AG09319 (cell line): ENCODE data around the gene NUDT14.

ENCODE experiments used
- DNase-seq: peaks from one replicate; pipeline ENCODE4 v3.0.0-alpha.2; 2010; ENCODE audit warnings: low read depth; ENCODE audit errors: extremely low read depth
- TF ChIP-seq, protein P1 (sequence below): IDR thresholded peaks from 2 replicates; pipeline ENCODE4 v1.5.1; 2011; ENCODE audit warnings: low read depth, mild to moderate bottlenecking, inconsistent platforms, low read length, moderate library complexity

The NUDT14 gene

DNA sequence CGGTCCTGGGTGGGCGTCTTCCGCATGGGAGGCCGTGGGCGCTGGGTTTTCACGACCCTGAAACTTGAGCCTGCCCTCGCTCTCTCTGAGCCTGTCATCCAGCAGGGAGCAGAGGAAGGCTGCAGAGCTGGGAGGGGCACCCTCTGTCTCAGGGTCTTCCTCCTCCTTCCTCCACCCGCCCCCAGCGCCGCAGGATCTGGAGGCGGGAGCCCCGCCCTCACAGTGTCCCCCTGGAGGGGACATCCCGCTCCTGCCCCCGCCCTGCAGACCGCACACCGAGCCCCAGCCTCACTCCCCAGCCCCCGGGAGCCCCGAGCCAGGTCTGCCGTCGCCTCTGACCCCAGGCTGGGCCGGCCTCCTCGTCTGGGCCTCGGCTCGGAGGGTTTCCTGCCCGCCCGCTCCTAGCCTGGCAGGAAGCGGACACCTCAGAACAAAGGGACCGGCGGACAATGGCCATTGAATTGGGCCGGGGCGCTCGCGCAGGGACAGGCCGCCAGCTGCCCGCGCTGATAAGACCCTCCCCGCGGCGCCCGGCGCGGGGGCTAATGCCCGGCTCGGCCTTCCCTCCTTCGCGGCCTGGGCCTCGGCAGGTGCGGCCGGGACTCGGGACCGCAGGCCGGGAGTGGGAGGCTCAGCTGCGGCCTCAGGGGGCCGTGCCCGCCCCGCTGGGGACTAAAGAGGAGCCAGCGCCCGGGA lies 15.3 kb upstream of the NUDT14 start:
- DNase-seq = no peak
- TF ChIP-seq, protein P1, sequence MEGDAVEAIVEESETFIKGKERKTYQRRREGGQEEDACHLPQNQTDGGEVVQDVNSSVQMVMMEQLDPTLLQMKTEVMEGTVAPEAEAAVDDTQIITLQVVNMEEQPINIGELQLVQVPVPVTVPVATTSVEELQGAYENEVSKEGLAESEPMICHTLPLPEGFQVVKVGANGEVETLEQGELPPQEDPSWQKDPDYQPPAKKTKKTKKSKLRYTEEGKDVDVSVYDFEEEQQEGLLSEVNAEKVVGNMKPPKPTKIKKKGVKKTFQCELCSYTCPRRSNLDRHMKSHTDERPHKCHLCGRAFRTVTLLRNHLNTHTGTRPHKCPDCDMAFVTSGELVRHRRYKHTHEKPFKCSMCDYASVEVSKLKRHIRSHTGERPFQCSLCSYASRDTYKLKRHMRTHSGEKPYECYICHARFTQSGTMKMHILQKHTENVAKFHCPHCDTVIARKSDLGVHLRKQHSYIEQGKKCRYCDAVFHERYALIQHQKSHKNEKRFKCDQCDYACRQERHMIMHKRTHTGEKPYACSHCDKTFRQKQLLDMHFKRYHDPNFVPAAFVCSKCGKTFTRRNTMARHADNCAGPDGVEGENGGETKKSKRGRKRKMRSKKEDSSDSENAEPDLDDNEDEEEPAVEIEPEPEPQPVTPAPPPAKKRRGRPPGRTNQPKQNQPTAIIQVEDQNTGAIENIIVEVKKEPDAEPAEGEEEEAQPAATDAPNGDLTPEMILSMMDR = no peak

DNA sequence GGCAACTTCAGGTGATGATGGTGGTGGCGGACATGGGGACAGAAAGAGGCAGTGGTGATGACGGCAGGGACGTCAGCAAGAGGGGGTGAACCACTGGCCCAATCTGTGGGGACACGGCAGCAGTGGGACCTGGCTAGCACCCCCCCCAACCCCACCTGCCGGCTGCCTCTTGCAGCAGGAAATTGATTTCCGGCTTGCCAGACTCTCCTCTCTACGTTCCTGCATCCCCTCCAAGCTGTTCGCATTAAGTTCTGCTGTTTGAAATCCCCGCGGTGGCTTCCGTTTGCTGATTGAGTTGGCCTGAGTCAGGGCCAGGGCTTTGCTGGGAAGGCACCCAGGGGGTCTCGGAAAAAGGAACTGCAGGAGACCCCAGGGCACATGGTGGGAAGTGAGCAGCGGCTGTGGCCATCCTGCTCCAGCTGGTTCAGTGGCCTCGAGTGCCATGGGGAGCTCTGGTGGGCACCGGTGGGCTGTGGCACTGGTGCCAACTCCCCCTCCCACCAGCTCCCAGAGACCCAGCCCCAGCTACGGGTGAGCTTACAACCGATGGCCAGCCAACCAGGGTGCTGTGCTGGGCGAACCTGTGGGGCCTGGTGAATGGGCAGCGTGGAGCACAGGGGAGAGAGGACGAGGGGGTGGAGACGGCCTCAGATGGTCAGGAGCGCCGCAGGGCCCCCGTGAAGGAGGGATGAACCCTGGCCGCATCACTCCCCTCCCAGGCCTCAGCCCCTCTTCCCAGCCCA lies 14.6 kb upstream of the NUDT14 start:
- TF ChIP-seq, protein P1 = no peak
- no peak for DNase-seq

DNA sequence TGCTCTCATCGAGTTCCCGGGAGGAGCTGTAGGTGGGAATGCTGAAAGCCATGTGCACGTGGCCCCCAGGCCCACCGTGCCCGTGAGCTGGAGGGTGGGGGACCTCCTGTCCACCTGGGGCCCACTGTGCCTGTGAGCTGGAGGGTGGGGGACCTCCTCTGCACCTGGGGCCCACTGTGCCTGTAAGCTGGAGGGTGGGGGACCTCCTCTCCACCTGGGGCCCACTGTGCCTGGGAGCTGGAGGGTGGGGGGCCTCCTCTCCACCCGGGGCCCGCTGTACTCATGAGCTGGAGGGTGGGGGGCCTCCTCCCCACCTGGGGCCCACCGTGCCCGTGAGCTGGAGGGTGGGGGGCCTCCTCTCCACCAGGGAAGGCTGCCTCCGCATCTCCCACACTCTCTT lies 13.9 kb upstream of the NUDT14 start:
- no peak for DNase-seq
- TF ChIP-seq, protein P1 = no peak

DNA sequence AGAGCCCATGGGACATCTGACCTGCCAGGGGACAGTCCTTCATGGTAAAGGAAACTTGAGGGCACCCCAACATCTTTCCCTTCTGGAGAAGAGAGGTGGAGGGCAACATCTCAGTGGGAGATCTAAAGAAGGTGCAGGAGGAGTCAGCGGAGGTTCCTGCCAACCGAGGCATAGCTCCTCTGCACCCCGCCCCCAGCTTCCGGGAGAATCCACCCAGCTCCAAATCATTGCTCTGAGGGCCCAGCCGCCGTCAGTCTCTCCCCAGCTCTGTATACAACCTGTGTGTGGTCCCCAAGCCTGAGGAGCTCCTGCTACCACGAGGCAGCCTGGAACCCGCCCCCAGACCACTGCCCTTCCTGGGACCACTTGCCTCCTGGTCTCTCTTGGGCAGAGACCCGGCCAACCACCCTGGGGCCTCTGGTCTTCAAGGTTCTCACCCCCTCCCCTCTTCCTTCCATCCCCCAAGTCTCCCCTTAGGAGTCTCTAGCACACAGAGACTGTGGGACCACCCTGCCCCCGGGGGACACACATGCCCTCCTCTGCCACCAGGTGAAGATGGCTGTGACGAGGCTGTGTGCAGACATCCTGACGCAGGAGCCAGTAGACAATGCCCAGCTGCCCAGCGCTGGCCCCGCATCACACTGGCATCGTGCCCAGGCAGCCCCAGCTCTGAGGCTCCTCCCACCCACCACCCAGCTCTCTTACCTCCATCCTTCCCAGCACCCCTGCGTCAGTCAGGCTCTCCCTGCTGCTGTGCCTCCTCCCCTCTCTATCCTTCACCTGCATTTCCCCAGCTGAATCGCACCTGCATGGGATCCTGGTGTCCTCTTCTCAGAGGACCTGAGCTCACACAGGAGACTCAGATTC lies 13.0 kb upstream of the NUDT14 start:
- no peak for DNase-seq
- TF ChIP-seq, protein P1 = no peak

DNA sequence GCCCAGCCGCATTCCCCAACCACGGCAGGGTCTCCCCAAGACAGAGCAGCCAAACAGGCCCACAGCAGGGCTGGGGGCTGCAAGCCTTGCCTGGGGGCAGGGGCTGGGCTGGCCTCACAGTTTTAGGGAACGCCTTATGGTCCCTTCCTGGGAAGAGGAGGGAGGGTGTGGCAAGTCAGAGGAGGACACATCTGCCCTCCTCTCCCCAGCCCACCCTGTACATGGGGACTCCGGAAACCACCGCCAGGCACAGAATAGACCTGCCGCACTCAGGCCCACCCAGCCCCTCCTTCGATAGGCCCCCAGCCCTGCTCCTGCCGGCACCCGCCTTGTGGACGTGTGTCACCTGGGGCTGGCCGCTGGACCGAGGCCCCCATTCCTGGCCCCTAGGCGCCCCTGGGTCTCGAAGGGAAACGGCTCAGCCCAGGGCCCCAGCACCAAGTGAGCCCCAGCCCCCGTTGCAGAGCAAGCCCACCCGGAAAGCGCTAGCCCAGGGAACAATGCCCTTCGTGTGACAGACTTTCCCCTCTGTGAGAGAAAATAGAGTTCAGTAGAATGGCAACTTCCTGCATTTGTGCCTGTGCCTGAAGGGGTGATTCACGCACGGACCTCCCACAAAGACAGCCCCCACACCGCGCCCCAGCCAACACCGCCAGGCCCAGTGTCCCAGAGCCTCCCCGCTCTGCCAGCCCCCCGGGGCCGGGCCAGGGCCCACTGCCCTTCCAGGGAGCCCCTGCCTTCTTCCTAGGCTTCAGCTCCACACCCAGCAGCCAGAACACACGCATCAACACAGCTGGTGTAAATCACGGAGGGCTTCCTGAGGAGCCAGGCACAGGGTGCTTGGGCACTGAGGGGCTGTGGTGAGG lies 12.0 kb upstream of the NUDT14 start:
- TF ChIP-seq, protein P1 = no peak
- DNase-seq = no peak

DNA sequence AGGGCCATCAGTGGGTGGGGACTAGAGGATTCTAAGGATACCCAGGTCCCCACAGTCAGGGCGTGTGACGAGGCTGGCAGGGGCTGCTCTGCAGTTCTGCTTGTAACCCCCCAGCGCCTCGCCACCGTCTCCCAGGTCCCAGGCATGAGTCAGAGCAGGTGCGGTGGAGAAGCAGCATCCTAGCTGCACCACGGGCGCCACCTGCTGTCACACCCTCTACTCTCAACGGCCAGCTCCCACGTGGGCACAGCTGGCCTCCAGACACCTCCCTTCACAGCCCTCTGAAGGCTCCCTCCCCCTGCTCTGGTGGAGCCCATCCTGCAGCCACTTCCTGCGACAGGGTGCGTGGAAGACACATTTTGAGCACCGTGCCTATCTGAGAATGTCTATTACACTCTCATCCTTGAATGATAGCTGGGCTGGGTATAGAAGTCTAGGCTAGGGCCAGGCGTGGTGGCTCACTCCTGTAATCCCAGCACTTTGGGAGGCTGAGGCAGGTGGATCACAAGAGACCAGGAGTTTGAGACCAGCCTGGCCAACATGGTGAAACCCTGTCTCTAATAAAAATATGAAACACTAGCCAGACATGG lies 6.9 kb upstream of the NUDT14 start:
- DNase-seq = no peak
- TF ChIP-seq, protein P1 = no peak
